HG03025 (cell line): Measurements from ENCODE around the gene MBP.
A peak's percentile ranks its signal among the peaks of the same experiment; 100 is the strongest.

Source experiments
- ATAC-seq: cut with Tn5 transposase; IDR thresholded peaks from one replicate; pipeline ENCODE4 v1.9.1; 2021; ENCODE audit warnings: mild to moderate bottlenecking, moderate library complexity; ENCODE audit not compliant: unreplicated experiment, low FRiP score

The MBP gene

GRCh38 chr18:77069931-77070330 is 62.7 kb downstream of the MBP start:
- ATAC-seq = no peak

GRCh38 chr18:77069482-77069881 is 63.1 kb downstream of the MBP start:
- no peak for ATAC-seq

GRCh38 chr18:77068321-77069312 is 64.0 kb downstream of the MBP start:
- ATAC-seq = peak; percentile 31

- ATAC-seq = peak; percentile 37
Observed at GRCh38 chr18:77067291-77068061, 65.1 kb downstream of the MBP start.

GRCh38 chr18:77066689-77067088 is 65.9 kb downstream of the MBP start:
- ATAC-seq = no peak

GRCh38 chr18:77066101-77066500 is 66.5 kb downstream of the MBP start:
- no peak for ATAC-seq

GRCh38 chr18:77065221-77065981 is 67.2 kb downstream of the MBP start:
- ATAC-seq = no peak

- no peak for ATAC-seq
Observed at GRCh38 chr18:77063260-77063659, 69.3 kb downstream of the MBP start.

GRCh38 chr18:77062518-77063003 is 70.0 kb downstream of the MBP start:
- peak; percentile 50 for ATAC-seq

GRCh38 chr18:77061946-77062517 is 70.6 kb downstream of the MBP start:
- peak; percentile 60 for ATAC-seq

GRCh38 chr18:77061281-77061945 is 71.2 kb downstream of the MBP start:
- no peak for ATAC-seq

GRCh38 chr18:77060151-77060550 is 72.4 kb downstream of the MBP start:
- ATAC-seq = no peak

- no peak for ATAC-seq
Observed at GRCh38 chr18:77059294-77059916, 73.2 kb downstream of the MBP start.

- no peak for ATAC-seq
Observed at GRCh38 chr18:77058290-77058835, 74.2 kb downstream of the MBP start.

- no peak for ATAC-seq
Observed at GRCh38 chr18:77057006-77057395, 75.6 kb downstream of the MBP start.

GRCh38 chr18:77056344-77057005 is 76.1 kb downstream of the MBP start:
- ATAC-seq = no peak

GRCh38 chr18:77055429-77056300 is 76.9 kb downstream of the MBP start:
- ATAC-seq = no peak
